Bone marrow (tissue), 2 donors: ENCODE results near the gene TMPRSS4.

ENCODE experiments used
- DNase-seq, 2 donors: peaks; one replicate each; lab custom pipeline; 2025; lab: John Stamatoyannopoulos, UW

TMPRSS4 gene

GRCh38 chr11:118135051-118135795, 58.3 kb downstream of the TMPRSS4 start:
- DNase-seq, result no peak

GRCh38 chr11:118135796-118136165, 58.9 kb downstream of the TMPRSS4 start:
- DNase-seq, result no peak

- no peak for DNase-seq
Measured at GRCh38 chr11:118136341-118136740, 59.5 kb downstream of the TMPRSS4 start.

GRCh38 chr11:118136801-118137200, 59.9 kb downstream of the TMPRSS4 start:
- no peak for DNase-seq

- no peak for DNase-seq
Measured at GRCh38 chr11:118138839-118139420, 62.1 kb downstream of the TMPRSS4 start.

- no peak for DNase-seq
Measured at GRCh38 chr11:118139578-118139977, 62.7 kb downstream of the TMPRSS4 start.

- DNase-seq, result no peak
Measured at GRCh38 chr11:118142081-118142480, 65.2 kb downstream of the TMPRSS4 start.

GRCh38 chr11:118142809-118143208, 65.9 kb downstream of the TMPRSS4 start:
- DNase-seq, result peak in 1 of 2 donors; percentile 15

- no peak for DNase-seq
Measured at GRCh38 chr11:118143661-118144185, 66.8 kb downstream of the TMPRSS4 start.

GRCh38 chr11:118144301-118145268, 67.7 kb downstream of the TMPRSS4 start:
- no peak for DNase-seq

GRCh38 chr11:118145285-118146227, 68.7 kb downstream of the TMPRSS4 start:
- DNase-seq, result peak; percentile 62 to 74

- DNase-seq, result no peak
Measured at GRCh38 chr11:118146554-118146953, 69.7 kb downstream of the TMPRSS4 start.

GRCh38 chr11:118147502-118147901, 70.6 kb downstream of the TMPRSS4 start:
- no peak for DNase-seq

- DNase-seq, result no peak
Measured at GRCh38 chr11:118148240-118148639, 71.4 kb downstream of the TMPRSS4 start.

GRCh38 chr11:118148856-118149255, 72.0 kb downstream of the TMPRSS4 start:
- DNase-seq, result no peak

GRCh38 chr11:118149493-118149892, 72.6 kb downstream of the TMPRSS4 start:
- DNase-seq, result no peak

- DNase-seq, result no peak
Measured at GRCh38 chr11:118151431-118151830, 74.6 kb downstream of the TMPRSS4 start.

GRCh38 chr11:118152020-118152551, 75.2 kb downstream of the TMPRSS4 start:
- no peak for DNase-seq

- no peak for DNase-seq
Measured at GRCh38 chr11:118152552-118153471, 75.9 kb downstream of the TMPRSS4 start, which contains the start of gene SCN4B. Gene SCN4B, minus strand, starts transcription at chr11:118152823. Its CDS starts 150 bp downstream, at chr11:118152673.

- no peak for DNase-seq
Measured at GRCh38 chr11:118153516-118153915, 76.6 kb downstream of the TMPRSS4 start.
